ENCODE data around the gene MED13L.
"Not testable (repeated sequence)": the region's sequence is repeated elsewhere in the genome, so short reads cannot be mapped to it uniquely, and the experiment has no call there.

DNA sequence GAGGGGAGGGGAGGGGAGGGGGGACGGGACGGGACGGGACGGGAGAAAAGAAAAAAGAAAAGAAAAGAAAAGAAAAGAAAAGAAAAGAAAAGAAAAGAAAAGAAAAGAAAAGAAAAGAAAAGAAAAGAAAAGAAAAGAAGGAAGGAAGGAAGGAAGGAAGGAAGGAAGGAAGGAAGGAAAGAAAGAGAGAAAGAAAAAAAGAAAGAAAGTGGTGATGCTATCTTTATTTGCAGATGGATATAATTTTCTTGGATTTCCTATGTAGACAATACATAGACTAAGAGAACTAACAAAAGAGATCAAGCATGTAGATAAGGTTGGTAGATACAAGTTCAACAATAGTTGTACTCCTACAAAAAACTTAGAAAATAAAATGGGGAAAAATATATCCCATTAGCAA is 245.9 kb downstream of the MED13L start:
- TF ChIP-seq, protein P1, sequence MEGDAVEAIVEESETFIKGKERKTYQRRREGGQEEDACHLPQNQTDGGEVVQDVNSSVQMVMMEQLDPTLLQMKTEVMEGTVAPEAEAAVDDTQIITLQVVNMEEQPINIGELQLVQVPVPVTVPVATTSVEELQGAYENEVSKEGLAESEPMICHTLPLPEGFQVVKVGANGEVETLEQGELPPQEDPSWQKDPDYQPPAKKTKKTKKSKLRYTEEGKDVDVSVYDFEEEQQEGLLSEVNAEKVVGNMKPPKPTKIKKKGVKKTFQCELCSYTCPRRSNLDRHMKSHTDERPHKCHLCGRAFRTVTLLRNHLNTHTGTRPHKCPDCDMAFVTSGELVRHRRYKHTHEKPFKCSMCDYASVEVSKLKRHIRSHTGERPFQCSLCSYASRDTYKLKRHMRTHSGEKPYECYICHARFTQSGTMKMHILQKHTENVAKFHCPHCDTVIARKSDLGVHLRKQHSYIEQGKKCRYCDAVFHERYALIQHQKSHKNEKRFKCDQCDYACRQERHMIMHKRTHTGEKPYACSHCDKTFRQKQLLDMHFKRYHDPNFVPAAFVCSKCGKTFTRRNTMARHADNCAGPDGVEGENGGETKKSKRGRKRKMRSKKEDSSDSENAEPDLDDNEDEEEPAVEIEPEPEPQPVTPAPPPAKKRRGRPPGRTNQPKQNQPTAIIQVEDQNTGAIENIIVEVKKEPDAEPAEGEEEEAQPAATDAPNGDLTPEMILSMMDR (conservative IDR thresholded peaks at IDR 0.05; ENCODE audit: low read depth, low read length), result not testable (repeated sequence)
- not testable (repeated sequence) for TF ChIP-seq EZH2 (IDR thresholded peaks at IDR 0.05; ENCODE audit: borderline replicate concordance, low read depth, low read length, poor library complexity, severe bottlenecking)

Data from A673 (cell line).